PC-3 (cell line): Measurements from ENCODE around the gene PTOV1. TPM values are rescaled to one million over a fixed set of nuclear protein-coding genes. Genes with fewer than 3 reads are reported as not detected.

Experiments used
- ATAC-seq: fragments of 200-7000 bp; cut with Tn5 transposase; 2 replicates; pipeline ENCODE4 v1.9.1; 2020; ENCODE audit warnings: mild to moderate bottlenecking, moderate library complexity
- BruUV-seq: library from RNA; stranded (reverse); fragments of 400-500 nt; replicated peaks from 2 replicates; lab custom pipeline; 2021; lab: Mats Ljungman, UMichigan
- CTCF ChIA-PET: fragments of 300-600 bp; sonication (Branson Sonifier 250); formaldehyde crosslinking; loops from one replicate; lab custom pipeline; 2022; ENCODE audit warnings: antibody characterized with exemption; lab: Charles Lee
- POLR2A ChIA-PET: fragments of 300-600 bp; sonication (Branson Sonifier 250); formaldehyde crosslinking; loops from one replicate; lab custom pipeline; 2022; ENCODE audit warnings: antibody characterized with exemption; ENCODE audit not compliant: unreplicated experiment; lab: Charles Lee
- DNase-seq: peaks from one replicate; pipeline ENCODE4 v3.0.0-alpha.2; 2015
- H2AFZ ChIP-seq: fragments of 300-600 bp; sonication (generic); 2 replicates; pipeline ENCODE4 v1.6.0; 2016; ENCODE audit warnings: antibody characterized with exemption, low read length
- H3F3A ChIP-seq: fragments of 300-600 bp; sonication (generic); one replicate; pipeline ENCODE4 v1.6.0; 2017; ENCODE audit warnings: antibody characterized with exemption, low read length, control low read depth, mild to moderate bottlenecking; ENCODE audit not compliant: unreplicated experiment
- H3K27ac ChIP-seq: fragments of 300-600 bp; sonication (generic); 2 replicates; pipeline ENCODE4 v1.5.1; 2016; ENCODE audit warnings: mild to moderate bottlenecking, low read length
- H3K27me3 ChIP-seq: fragments of 300-600 bp; sonication (generic); 2 replicates; pipeline ENCODE4 v1.6.1; 2016; ENCODE audit warnings: low read length, mixed read lengths
- H3K36me3 ChIP-seq: fragments of 300-600 bp; sonication (generic); 2 replicates; pipeline ENCODE4 v1.6.1; 2016; ENCODE audit warnings: low read depth, mixed run types, low read length, mixed read lengths
- H3K4me1 ChIP-seq: fragments of 300-600 bp; sonication (generic); 2 replicates; pipeline ENCODE4 v1.5.1; 2016; ENCODE audit warnings: low read length; ENCODE audit not compliant: insufficient read depth
- H3K4me2 ChIP-seq: fragments of 300-600 bp; sonication (generic); 2 replicates; pipeline ENCODE4 v1.6.0; 2016; ENCODE audit warnings: low read length
- H3K4me3 ChIP-seq: fragments of 300-600 bp; sonication (generic); 2 replicates; pipeline ENCODE4 v1.5.1; 2016; ENCODE audit warnings: mild to moderate bottlenecking, low read length, mixed read lengths
- H3K79me2 ChIP-seq: fragments of 300-600 bp; sonication (generic); 2 replicates; pipeline ENCODE4 v1.6.1; 2017; ENCODE audit warnings: low read length, mixed read lengths
- H3K9ac ChIP-seq: fragments of 300-600 bp; sonication (generic); 2 replicates; pipeline ENCODE4 v1.6.0; 2016; ENCODE audit warnings: mild to moderate bottlenecking, low read length
- H3K9me2 ChIP-seq: fragments of 300-600 bp; sonication (generic); replicated peaks from 2 replicates; pipeline ENCODE4 v1.6.1; 2016; ENCODE audit warnings: mixed run types, low read length, mixed read lengths
- H3K9me3 ChIP-seq: fragments of 300-600 bp; sonication (generic); 2 replicates; pipeline ENCODE4 v1.6.1; 2016; ENCODE audit warnings: low read length, mixed read lengths
- H4K20me1 ChIP-seq: fragments of 300-600 bp; sonication (generic); 2 replicates; pipeline ENCODE4 v1.6.1; 2016; ENCODE audit warnings: low read length, mixed read lengths
- EZH2 ChIP-seq: fragments of 300-600 bp; sonication (generic); IDR thresholded peaks from one replicate; pipeline ENCODE4 v1.6.1; 2017; ENCODE audit warnings: antibody characterized with exemption, mild to moderate bottlenecking, low read length; ENCODE audit not compliant: unreplicated experiment
- EZH2phosphoT487 ChIP-seq: fragments of 300-600 bp; sonication (generic); IDR thresholded peaks from 2 replicates; pipeline ENCODE4 v1.6.1; 2018; ENCODE audit warnings: mild to moderate bottlenecking, antibody characterized with exemption, low read length, borderline replicate concordance
- intact Hi-C: fragments of 100-400 bp; cut with micrococcal nuclease; formaldehyde crosslinking; loops from 2 replicates; pipeline ENCODE4 v1.9.0; 2023
- total RNA-seq: library from RNA; depleted of rRNA; stranded (reverse); fragments of >200 nt; gene quantifications from 2 replicates; pipeline ENCODE4 v1.2.3, GENCODE V29; 2014
- TF ChIP-seq, protein P1 (sequence below): fragments of 300-600 bp; sonication (generic); conservative IDR thresholded peaks from 2 replicates; pipeline ENCODE4 v1.5.1; 2017; ENCODE audit warnings: antibody characterized with exemption, low read depth, mild to moderate bottlenecking, low read length

PTOV1 gene
- total RNA-seq, 1 experiment from 2014 or later: 148 TPM

DNA sequence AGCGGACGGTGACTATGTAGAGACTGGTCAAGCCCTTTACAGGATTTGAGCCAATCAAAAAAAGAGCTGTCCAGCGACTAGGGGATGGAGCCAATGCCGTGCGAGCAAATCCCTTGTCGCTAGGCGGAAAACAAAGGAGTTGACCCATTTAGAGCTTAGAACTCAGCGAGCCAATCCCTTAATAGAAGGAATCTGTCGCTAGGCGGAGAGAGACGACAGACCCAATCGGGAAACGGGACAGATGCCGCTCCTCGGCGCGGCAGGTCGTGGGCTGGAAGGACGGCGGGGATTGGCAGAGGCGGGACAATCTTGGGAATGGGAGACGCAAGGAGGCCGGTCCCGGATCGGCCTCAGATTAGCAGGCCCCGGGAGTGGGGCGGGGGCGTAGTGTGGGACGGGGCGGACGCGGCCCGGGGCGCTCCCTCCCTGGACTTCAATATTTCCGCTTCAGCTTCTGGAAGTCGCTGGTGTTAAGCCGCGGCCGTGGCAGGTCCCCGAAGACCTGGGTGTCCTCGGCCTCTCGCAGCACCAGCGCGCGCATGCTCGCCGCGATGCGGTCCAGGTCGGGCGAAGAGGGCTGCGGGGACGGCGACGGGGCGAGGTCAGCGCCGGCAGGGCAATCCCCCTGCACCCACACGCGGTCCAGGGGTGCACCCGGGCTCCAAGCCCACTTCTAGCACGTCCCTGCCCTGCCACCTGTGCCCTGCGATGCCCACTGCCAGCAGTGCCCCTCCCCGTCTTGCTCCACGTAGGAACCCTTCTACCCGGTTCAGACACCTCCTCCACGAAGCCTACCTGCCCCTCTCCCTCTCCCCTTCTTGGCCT lies 18.7 kb downstream of the PTOV1 start:
- H3K4me1 ChIP-seq: peaks cover 30% of the 10 kb centered on the region
- CTCF ChIA-PET: interaction anchor here (0.6 to 1.0 kb wide), 3 partner anchors 19 to 1470 kb away, joined by 3 read pairs; no protein-coding TSS in a partner anchor

DNA sequence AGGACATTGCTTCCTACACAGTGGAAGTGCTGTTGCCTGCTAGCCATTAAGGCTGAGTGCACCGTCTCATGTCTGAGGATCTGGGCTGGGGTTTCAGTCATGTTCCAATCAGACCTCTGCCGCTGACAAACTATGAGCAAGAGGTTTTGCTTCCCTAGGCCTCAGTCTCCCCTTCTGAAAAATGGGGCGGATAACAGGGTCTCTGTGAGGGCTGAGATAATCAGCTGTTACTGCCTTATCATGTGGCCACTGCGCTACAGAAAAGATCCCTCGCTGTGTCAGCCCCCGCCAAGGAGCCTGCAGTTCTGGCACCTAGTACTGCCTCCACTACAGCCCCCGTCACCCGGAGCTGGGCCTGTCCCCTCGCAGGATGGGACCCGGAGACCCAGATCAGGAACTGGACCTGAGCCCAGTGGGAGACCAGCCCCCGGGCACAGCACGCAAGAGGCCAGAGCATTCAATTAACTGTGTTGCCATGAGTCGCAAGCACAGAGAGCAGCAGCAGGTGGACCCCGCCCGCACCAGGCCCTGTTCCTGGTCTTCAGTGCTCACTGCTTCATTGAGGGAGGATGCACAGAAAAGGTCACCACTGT lies 19.4 kb downstream of the PTOV1 start:
- peaks cover 35% of the 10 kb centered on the region for H3K79me2 ChIP-seq
- H2AFZ ChIP-seq: peak overlapping the region; percentile 63
- H4K20me1 ChIP-seq: no peaks in the 10 kb centered on the region
- H3F3A ChIP-seq: no peaks in the 10 kb centered on the region
- no peaks in the 10 kb centered on the region for H3K27me3 ChIP-seq
- peak overlapping the region; percentile 71 for H3K9ac ChIP-seq
- no TSS peak for BruUV-seq
- H3K4me2 ChIP-seq: peak overlapping the region; percentile 85
- H3K4me1 ChIP-seq: peaks cover 36% of the 10 kb centered on the region
- no peaks in the 10 kb centered on the region for H3K9me3 ChIP-seq
- peak overlapping the region; percentile 23 for H3K27ac ChIP-seq
- no peaks in the 10 kb centered on the region for H3K9me2 ChIP-seq
- CTCF ChIA-PET: no interaction called here
- TF ChIP-seq EZH2phosphoT487 (no peak), EZH2 (no peak)
- TF ChIP-seq, protein P1, sequence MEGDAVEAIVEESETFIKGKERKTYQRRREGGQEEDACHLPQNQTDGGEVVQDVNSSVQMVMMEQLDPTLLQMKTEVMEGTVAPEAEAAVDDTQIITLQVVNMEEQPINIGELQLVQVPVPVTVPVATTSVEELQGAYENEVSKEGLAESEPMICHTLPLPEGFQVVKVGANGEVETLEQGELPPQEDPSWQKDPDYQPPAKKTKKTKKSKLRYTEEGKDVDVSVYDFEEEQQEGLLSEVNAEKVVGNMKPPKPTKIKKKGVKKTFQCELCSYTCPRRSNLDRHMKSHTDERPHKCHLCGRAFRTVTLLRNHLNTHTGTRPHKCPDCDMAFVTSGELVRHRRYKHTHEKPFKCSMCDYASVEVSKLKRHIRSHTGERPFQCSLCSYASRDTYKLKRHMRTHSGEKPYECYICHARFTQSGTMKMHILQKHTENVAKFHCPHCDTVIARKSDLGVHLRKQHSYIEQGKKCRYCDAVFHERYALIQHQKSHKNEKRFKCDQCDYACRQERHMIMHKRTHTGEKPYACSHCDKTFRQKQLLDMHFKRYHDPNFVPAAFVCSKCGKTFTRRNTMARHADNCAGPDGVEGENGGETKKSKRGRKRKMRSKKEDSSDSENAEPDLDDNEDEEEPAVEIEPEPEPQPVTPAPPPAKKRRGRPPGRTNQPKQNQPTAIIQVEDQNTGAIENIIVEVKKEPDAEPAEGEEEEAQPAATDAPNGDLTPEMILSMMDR: no peak
- POLR2A ChIA-PET: no interaction called here
- no peak for ATAC-seq
- intact Hi-C loops: no loop called here
- 0 out of 2 replicates have a peak, but pooled peaks cover 7% of the 10 kb centered on the region for H3K36me3 ChIP-seq
- DNase-seq: peak; percentile 39
- H3K4me3 ChIP-seq: peak overlapping the region; percentile 68

More for the DNA sequence above, 18.7 kb downstream of the PTOV1 start:
- ATAC-seq: peak; percentile 72
- Histone ChIP-seq H4K20me1 (peaks cover 5% of the 10 kb centered on the region), H3K9me3 (no peaks in the 10 kb centered on the region), H2AFZ (peak overlapping the region; percentile 66), H3K4me3 (peak overlapping the region; percentile 68), H3K9ac (peak overlapping the region; percentile 71), H3K36me3 (peaks cover 10% of the 10 kb centered on the region; the same call in 1 of the 2 replicates), H3K9me2 (no peaks in the 10 kb centered on the region), H3K27me3 (no peaks in the 10 kb centered on the region), H3K79me2 (peaks cover 35% of the 10 kb centered on the region), H3K27ac (peak overlapping the region; percentile 23), H3K4me2 (peak overlapping the region; percentile 85), H3F3A (no peaks in the 10 kb centered on the region)
- POLR2A ChIA-PET: interaction anchor here (0.5 to 1.1 kb wide), 6 partner anchors 20 to 917 kb away, joined by 3 to 9 read pairs (median 4); no protein-coding TSS in a partner anchor
- intact Hi-C loops: loop anchor here (1.0 to 5.0 kb wide), 3 partner anchors 8 to 459 kb away; partner anchors contain the start of genes AKT1S1, KCNC3, MED25 and TBC1D17
- BruUV-seq: TSS peak; percentile 5
- DNase-seq: peak; percentile 100
- TF ChIP-seq, protein P1: no peak
- TF ChIP-seq EZH2 (no peak), EZH2phosphoT487 (no peak)
